Panc1 (cell line): ENCODE measurements around the gene MFAP1.
"Not testable (repeated sequence)": the region's sequence is repeated elsewhere in the genome, so short reads cannot be mapped to it uniquely, and the experiment has no call there.

Experiments
- POLR2AphosphoS5 ChIP-seq: IDR thresholded peaks from 2 replicates; pipeline ENCODE4 v1.6.1; 2012; ENCODE audit warnings: mild to moderate bottlenecking, low read depth, low read length, moderate library complexity
- SIN3A ChIP-seq: IDR thresholded peaks from 2 replicates; pipeline ENCODE4 v1.6.1; 2012; ENCODE audit warnings: low read depth, mild to moderate bottlenecking, low read length, moderate library complexity, borderline replicate concordance; ENCODE audit not compliant: insufficient read depth
- TF ChIP-seq, protein P1 (sequence below): fragments of 450-650 bp; IDR thresholded peaks from 2 replicates; pipeline ENCODE4 v1.5.1; 2017; ENCODE audit warnings: mild to moderate bottlenecking
- TF ChIP-seq, protein P2 (sequence below), 2 experiments: IDR thresholded peaks; 2 replicates each; pipeline ENCODE4 v1.6.1; 2011 to 2012; ENCODE audit warnings: low read depth in 2 of 2, control low read depth in 1 of 2, low read length in 1 of 2, mild to moderate bottlenecking in 1 of 2, moderate library complexity in 1 of 2; ENCODE audit not compliant: insufficient read depth in 1 of 2

DNA sequence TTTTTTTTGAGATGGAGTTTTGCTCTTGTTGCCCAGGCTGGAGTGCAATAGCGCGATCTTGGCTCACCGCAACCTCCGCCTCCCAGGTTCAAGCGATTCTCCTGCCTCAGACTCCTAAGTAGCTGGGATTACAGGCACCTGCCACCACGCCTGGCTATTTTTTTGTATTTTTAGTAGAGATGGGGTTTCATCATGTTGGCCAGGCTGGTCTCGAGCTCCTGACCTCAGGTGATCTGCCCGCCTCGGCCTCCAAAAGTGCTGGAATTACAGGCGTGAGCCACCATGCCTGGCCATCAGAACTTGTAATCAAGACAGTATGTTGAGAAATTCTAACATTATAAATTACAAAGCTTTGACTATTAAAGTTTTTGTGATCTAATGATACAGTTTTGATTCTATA is 42.1 kb upstream of the MFAP1 start:
- TF ChIP-seq, protein P1, sequence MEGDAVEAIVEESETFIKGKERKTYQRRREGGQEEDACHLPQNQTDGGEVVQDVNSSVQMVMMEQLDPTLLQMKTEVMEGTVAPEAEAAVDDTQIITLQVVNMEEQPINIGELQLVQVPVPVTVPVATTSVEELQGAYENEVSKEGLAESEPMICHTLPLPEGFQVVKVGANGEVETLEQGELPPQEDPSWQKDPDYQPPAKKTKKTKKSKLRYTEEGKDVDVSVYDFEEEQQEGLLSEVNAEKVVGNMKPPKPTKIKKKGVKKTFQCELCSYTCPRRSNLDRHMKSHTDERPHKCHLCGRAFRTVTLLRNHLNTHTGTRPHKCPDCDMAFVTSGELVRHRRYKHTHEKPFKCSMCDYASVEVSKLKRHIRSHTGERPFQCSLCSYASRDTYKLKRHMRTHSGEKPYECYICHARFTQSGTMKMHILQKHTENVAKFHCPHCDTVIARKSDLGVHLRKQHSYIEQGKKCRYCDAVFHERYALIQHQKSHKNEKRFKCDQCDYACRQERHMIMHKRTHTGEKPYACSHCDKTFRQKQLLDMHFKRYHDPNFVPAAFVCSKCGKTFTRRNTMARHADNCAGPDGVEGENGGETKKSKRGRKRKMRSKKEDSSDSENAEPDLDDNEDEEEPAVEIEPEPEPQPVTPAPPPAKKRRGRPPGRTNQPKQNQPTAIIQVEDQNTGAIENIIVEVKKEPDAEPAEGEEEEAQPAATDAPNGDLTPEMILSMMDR, result not testable (repeated sequence)
- not testable (repeated sequence) for TF ChIP-seq SIN3A, POLR2AphosphoS5
- TF ChIP-seq, protein P2, sequence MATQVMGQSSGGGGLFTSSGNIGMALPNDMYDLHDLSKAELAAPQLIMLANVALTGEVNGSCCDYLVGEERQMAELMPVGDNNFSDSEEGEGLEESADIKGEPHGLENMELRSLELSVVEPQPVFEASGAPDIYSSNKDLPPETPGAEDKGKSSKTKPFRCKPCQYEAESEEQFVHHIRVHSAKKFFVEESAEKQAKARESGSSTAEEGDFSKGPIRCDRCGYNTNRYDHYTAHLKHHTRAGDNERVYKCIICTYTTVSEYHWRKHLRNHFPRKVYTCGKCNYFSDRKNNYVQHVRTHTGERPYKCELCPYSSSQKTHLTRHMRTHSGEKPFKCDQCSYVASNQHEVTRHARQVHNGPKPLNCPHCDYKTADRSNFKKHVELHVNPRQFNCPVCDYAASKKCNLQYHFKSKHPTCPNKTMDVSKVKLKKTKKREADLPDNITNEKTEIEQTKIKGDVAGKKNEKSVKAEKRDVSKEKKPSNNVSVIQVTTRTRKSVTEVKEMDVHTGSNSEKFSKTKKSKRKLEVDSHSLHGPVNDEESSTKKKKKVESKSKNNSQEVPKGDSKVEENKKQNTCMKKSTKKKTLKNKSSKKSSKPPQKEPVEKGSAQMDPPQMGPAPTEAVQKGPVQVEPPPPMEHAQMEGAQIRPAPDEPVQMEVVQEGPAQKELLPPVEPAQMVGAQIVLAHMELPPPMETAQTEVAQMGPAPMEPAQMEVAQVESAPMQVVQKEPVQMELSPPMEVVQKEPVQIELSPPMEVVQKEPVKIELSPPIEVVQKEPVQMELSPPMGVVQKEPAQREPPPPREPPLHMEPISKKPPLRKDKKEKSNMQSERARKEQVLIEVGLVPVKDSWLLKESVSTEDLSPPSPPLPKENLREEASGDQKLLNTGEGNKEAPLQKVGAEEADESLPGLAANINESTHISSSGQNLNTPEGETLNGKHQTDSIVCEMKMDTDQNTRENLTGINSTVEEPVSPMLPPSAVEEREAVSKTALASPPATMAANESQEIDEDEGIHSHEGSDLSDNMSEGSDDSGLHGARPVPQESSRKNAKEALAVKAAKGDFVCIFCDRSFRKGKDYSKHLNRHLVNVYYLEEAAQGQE (IDR thresholded peaks at IDR 0.05; ENCODE audit: insufficient read depth in 1 of 2, low read depth in 2 of 2, low read length in 1 of 2), result not testable (repeated sequence)
